IMR-90 (cell line): ENCODE measurements around the gene SIK3. TPM values are rescaled to one million over a fixed set of nuclear protein-coding genes. Genes with fewer than 3 reads are reported as not detected.

Experiments
- ATAC-seq: fragments of 200-7000 bp; cut with Tn5 transposase; 2 replicates; pipeline ENCODE4 v1.9.1; 2020; ENCODE audit warnings: low read depth, mild to moderate bottlenecking, moderate library complexity
- BruUV-seq: library from RNA; stranded (reverse); fragments of 400-500 nt; replicated peaks from 2 replicates; lab custom pipeline; 2021; lab: Mats Ljungman, UMichigan
- CTCF ChIA-PET: fragments of 300-600 bp; formaldehyde crosslinking; extraction: SDS; loops from one replicate; lab custom pipeline; 2021; ENCODE audit warnings: antibody characterized with exemption; lab: Yijun Ruan, JAX
- POLR2A ChIA-PET: fragments of 300-600 bp; sonication (Branson Sonifier 250); formaldehyde crosslinking; loops from one replicate; lab custom pipeline; 2022; ENCODE audit warnings: antibody characterized with exemption; ENCODE audit not compliant: unreplicated experiment; lab: Charles Lee
- DNase-seq: peaks from one replicate; pipeline ENCODE4 v3.0.0; 2013
- H2AFZ ChIP-seq: replicated peaks from 2 replicates; pipeline ENCODE3; 2013; ENCODE audit warnings: low read length, mild to moderate bottlenecking; ENCODE audit not compliant: poor library complexity
- H2AK5ac ChIP-seq: 2 replicates; pipeline ENCODE4 v1.6.1; 2013; ENCODE audit warnings: low read depth, low read length, inconsistent platforms
- H2AK9ac ChIP-seq: replicated peaks from 2 replicates; pipeline ENCODE3; 2013; ENCODE audit warnings: mild to moderate bottlenecking, low read depth, low read length, moderate library complexity; ENCODE audit not compliant: poor library complexity
- H2BK120ac ChIP-seq: 2 replicates; pipeline ENCODE4 v1.6.1; 2013; ENCODE audit warnings: low read depth, low read length, inconsistent platforms
- H2BK15ac ChIP-seq: 3 replicates; pipeline ENCODE4 v1.6.1; 2013; ENCODE audit warnings: low read depth, low read length, inconsistent platforms
- H2BK20ac ChIP-seq: 2 replicates; pipeline ENCODE4 v1.6.1; 2013; ENCODE audit warnings: low read depth, mild to moderate bottlenecking, inconsistent platforms, low read length, moderate library complexity
- H2BK5ac ChIP-seq: 2 replicates; pipeline ENCODE4 v1.6.1; 2013; ENCODE audit warnings: mild to moderate bottlenecking, low read depth, low read length, inconsistent platforms; ENCODE audit not compliant: poor library complexity, severe bottlenecking
- H3K14ac ChIP-seq: replicated peaks from 2 replicates; pipeline ENCODE4 v1.6.1; 2013; ENCODE audit warnings: low read depth, low read length, inconsistent platforms
- H3K18ac ChIP-seq: 2 replicates; pipeline ENCODE4 v1.6.1; 2013; ENCODE audit warnings: low read depth, low read length, control low read depth
- H3K23ac ChIP-seq: 2 replicates; pipeline ENCODE4 v1.6.1; 2013; ENCODE audit warnings: low read depth, low read length, inconsistent platforms
- H3K27ac ChIP-seq: 2 replicates; pipeline ENCODE4 v1.5.1; 2013; ENCODE audit warnings: mild to moderate bottlenecking, control low read depth, low read length; ENCODE audit not compliant: insufficient read depth
- H3K27me3 ChIP-seq: 2 replicates; pipeline ENCODE4 v1.6.1; 2013; ENCODE audit warnings: low read length; ENCODE audit not compliant: control insufficient read depth, insufficient read depth
- H3K36me3 ChIP-seq: 2 replicates; pipeline ENCODE4 v1.6.1; 2013; ENCODE audit warnings: low read length, mixed read lengths; ENCODE audit not compliant: control insufficient read depth, insufficient read depth
- H3K4ac ChIP-seq: 2 replicates; pipeline ENCODE4 v1.6.1; 2013; ENCODE audit warnings: low read depth, low read length, inconsistent platforms
- H3K4me1 ChIP-seq: 2 replicates; pipeline ENCODE4 v1.6.1; 2013; ENCODE audit warnings: low read length, mixed read lengths; ENCODE audit not compliant: control insufficient read depth, insufficient read depth
- H3K4me2 ChIP-seq: 2 replicates; pipeline ENCODE4 v1.6.1; 2013; ENCODE audit warnings: low read depth, mild to moderate bottlenecking, control low read depth, low read length, moderate library complexity
- H3K4me3 ChIP-seq: 2 replicates; pipeline ENCODE4 v1.5.1; 2013; ENCODE audit warnings: low read depth, mild to moderate bottlenecking, control low read depth, low read length, moderate library complexity; ENCODE audit not compliant: insufficient read depth
- H3K56ac ChIP-seq: 2 replicates; pipeline ENCODE4 v1.6.1; 2013; ENCODE audit warnings: low read length, inconsistent platforms; ENCODE audit not compliant: insufficient read depth; ENCODE audit errors: extremely low read depth
- H3K79me1 ChIP-seq, 2 experiments: 2 replicates each; pipeline ENCODE4 v1.6.1; 2013; ENCODE audit warnings: low read length in 2 of 2, inconsistent platforms in 1 of 2, low read depth in 1 of 2
- H3K9ac ChIP-seq: 2 replicates; pipeline ENCODE4 v1.6.1; 2013; ENCODE audit warnings: low read depth, low read length, control low read depth
- H3K9me1 ChIP-seq: 2 replicates; pipeline ENCODE4 v1.6.1; 2013; ENCODE audit warnings: low read length, inconsistent platforms; ENCODE audit not compliant: insufficient read depth
- H3K9me3 ChIP-seq: 2 replicates; pipeline ENCODE4 v1.6.1; 2013; ENCODE audit warnings: low read length; ENCODE audit not compliant: control insufficient read depth, insufficient read depth
- H4K20me1 ChIP-seq: 2 replicates; pipeline ENCODE4 v1.6.1; 2013; ENCODE audit warnings: low read length, inconsistent platforms; ENCODE audit not compliant: insufficient read depth
- H4K5ac ChIP-seq: 2 replicates; pipeline ENCODE4 v1.6.1; 2013; ENCODE audit warnings: mild to moderate bottlenecking, low read depth, low read length, control low read depth
- H4K8ac ChIP-seq, 2 experiments: 2 replicates each; pipeline ENCODE4 v1.6.1; 2013; ENCODE audit warnings: low read depth in 2 of 2, low read length in 2 of 2, control low read depth in 1 of 2, inconsistent platforms in 1 of 2
- H4K91ac ChIP-seq: 2 replicates; pipeline ENCODE4 v1.6.1; 2013; ENCODE audit warnings: low read depth, low read length, inconsistent platforms; ENCODE audit not compliant: insufficient read depth
- CEBPB ChIP-seq: IDR thresholded peaks from 2 replicates; pipeline ENCODE4 v1.6.1; 2012; ENCODE audit warnings: low read depth, low read length, improper control_type of control experiment
- CHD1 ChIP-seq: IDR thresholded peaks from 2 replicates; pipeline ENCODE4 v1.6.1; 2012; ENCODE audit warnings: low read depth, low read length, improper control_type of control experiment
- CTCF ChIP-seq: conservative IDR thresholded peaks from 2 replicates; pipeline ENCODE4 v1.5.1; 2012; ENCODE audit warnings: mild to moderate bottlenecking, low read depth, low read length, improper control_type of control experiment
- ELK1 ChIP-seq: fragments of 150-350 bp; IDR thresholded peaks from 2 replicates; pipeline ENCODE4 v1.6.1; 2016; ENCODE audit warnings: low read depth, mild to moderate bottlenecking, low read length, moderate library complexity, borderline replicate concordance
- MAFK ChIP-seq: IDR thresholded peaks from 2 replicates; pipeline ENCODE4 v1.6.1; 2012; ENCODE audit warnings: low read depth, low read length, improper control_type of control experiment
- MAZ ChIP-seq: IDR thresholded peaks from 2 replicates; pipeline ENCODE4 v1.6.1; 2012; ENCODE audit warnings: low read depth, mild to moderate bottlenecking, low read length, improper control_type of control experiment, moderate library complexity, borderline replicate concordance
- MXI1 ChIP-seq: IDR thresholded peaks from 2 replicates; pipeline ENCODE4 v1.6.1; 2012; ENCODE audit warnings: low read depth, mild to moderate bottlenecking, low read length, moderate library complexity, borderline replicate concordance
- POLR2A ChIP-seq: IDR thresholded peaks from 2 replicates; pipeline ENCODE4 v1.6.1; 2012; ENCODE audit warnings: mild to moderate bottlenecking, low read depth, low read length
- RAD21 ChIP-seq: IDR thresholded peaks from 2 replicates; pipeline ENCODE4 v1.6.1; 2012; ENCODE audit warnings: low read length, improper control_type of control experiment
- RCOR1 ChIP-seq: IDR thresholded peaks from 2 replicates; pipeline ENCODE4 v1.6.1; 2012; ENCODE audit warnings: mild to moderate bottlenecking, low read length, improper control_type of control experiment; ENCODE audit not compliant: insufficient replicate concordance
- RFX5 ChIP-seq: IDR thresholded peaks from 2 replicates; pipeline ENCODE4 v1.8.0; 2012; ENCODE audit warnings: low read depth, mild to moderate bottlenecking, low read length, moderate library complexity
- WGBS, 2 experiments: methylation state at CpG; one replicate each; pipeline versions ENCODE4 v1.1.5 to v1.1.7; 2013; ENCODE audit warnings: missing lambda C conversion rate in 2 of 2; ENCODE audit not compliant: insufficient read length in 1 of 2; ENCODE audit errors: extremely low coverage in 2 of 2; 5-methylcytosine and 5-hydroxymethylcytosine counted together
- dilution Hi-C: fragments of 300-500 bp; cut with HindIII; formaldehyde crosslinking; loops from one replicate; pipeline ENCODE4 v1.14.3; 2018; ENCODE audit warnings: low sequenced_read_pairs; ENCODE audit not compliant: unreplicated experiment
- in situ Hi-C: fragments of 300-500 bp; cut with MboI; formaldehyde crosslinking; loops from 3 replicates; pipeline ENCODE4 v1.14.3; 2019; ENCODE audit warnings: low sequenced_read_pairs, inconsistent platforms, mixed read lengths
- intact Hi-C: fragments of 100-400 bp; cut with micrococcal nuclease; formaldehyde crosslinking; loops from 2 replicates; pipeline ENCODE4 v1.10.0; 2022
- polyA plus RNA-seq, 3 experiments: library from polyadenylated mRNA; depleted of rRNA; stranded (reverse); fragments of >200 nt; gene quantifications; 2 replicates each; pipeline ENCODE4 v1.2.3, GENCODE V29; 2012; ENCODE audit warnings: low replicate concordance in 1 of 3
- total RNA-seq: library from RNA; depleted of rRNA; stranded (reverse); fragments of >200 nt; gene quantifications from 2 replicates; pipeline ENCODE4 v1.2.3, GENCODE V29; 2012

Gene SIK3
- total and polyA plus RNA-seq, 2 of the 4 experiments (the other 2 are of a cell fraction), result 8.2 to 9.1 TPM

DNA sequence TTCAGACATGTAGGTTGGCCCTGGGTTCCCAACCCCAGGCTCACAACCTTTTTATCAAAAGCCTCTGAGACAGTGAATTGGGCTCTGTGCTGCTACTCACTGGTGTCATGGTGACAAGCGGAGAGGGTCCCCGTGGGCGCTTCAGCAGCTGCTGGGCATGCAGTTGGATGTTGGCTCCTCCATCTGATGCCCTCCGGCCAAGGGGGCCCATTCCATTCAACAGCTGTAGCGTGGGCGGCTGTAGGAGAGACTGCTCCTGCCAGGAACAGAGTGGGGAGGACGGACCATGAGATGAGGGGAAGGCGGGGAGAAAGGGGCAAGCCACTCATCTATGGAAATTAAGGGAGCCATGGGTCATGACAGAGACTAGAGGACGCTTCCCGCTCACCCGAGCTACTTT, 224.8 kb downstream of the SIK3 start:
- TF ChIP-seq MAZ (no peak), RFX5 (no peak), RAD21 (no peak), POLR2A (no peak), CTCF (no peak), CEBPB (no peak), CHD1 (no peak), ELK1 (no peak), RCOR1 (no peak), MAFK (no peak), MXI1 (no peak)
- H3K23ac ChIP-seq, result no peak overlapping the region
- H3K9me1 ChIP-seq, result peaks cover 19% of the 10 kb centered on the region
- in situ Hi-C loops (loop anchor here (10.0 kb wide), 1 partner anchor 351 kb away; no protein-coding TSS in a partner anchor), dilution Hi-C loops (no loop called here), intact Hi-C loops (loop anchor here (5.0 kb wide), 1 partner anchor 81 kb away; the partner anchor contains the start of gene APOA5)
- no peak overlapping the region for H4K8ac ChIP-seq
- no TSS peak for BruUV-seq
- no peak overlapping the region for H2AK5ac ChIP-seq
- no peaks in the 10 kb centered on the region for H3K27me3 ChIP-seq
- no peak overlapping the region for H2BK120ac ChIP-seq
- ChIA-PET CTCF (interaction anchor here (2.3 kb wide), 1 partner anchor 232 kb away, joined by 7 read pairs; no protein-coding TSS in a partner anchor), POLR2A (no interaction called here)
- no peak overlapping the region for H3K18ac ChIP-seq
- H2BK5ac ChIP-seq, result no peak overlapping the region
- H3K4me2 ChIP-seq, result no peak overlapping the region
- H3K56ac ChIP-seq, result no peak overlapping the region
- no peaks in the 10 kb centered on the region for H4K20me1 ChIP-seq
- H2AK9ac ChIP-seq, result no peak overlapping the region
- H4K5ac ChIP-seq, result no peak overlapping the region
- H3K4ac ChIP-seq, result no peak overlapping the region
- H3K27ac ChIP-seq, result no peak overlapping the region
- H3K14ac ChIP-seq, result no peak overlapping the region
- H3K4me3 ChIP-seq, result no peak overlapping the region
- no peak overlapping the region for H4K91ac ChIP-seq
- H3K4me1 ChIP-seq, result peaks cover 2% of the 10 kb centered on the region; the same call in 1 of the 2 replicates
- no peak overlapping the region for H2BK20ac ChIP-seq
- no peak for DNase-seq
- no peak for ATAC-seq
- no peak overlapping the region for H2BK15ac ChIP-seq
- H3K9ac ChIP-seq, result no peak overlapping the region
- WGBS, 2 experiments, result 80% methylated on average over 1 of the region's 11 CpGs; no CpG with 5 or more reads in 1 of the 2 experiments
- H3K36me3 ChIP-seq, result peaks cover 32% of the 10 kb centered on the region
- no peaks in the 10 kb centered on the region for H3K9me3 ChIP-seq
- peaks cover 3 to 13% of the 10 kb centered on the region in 2 experiments; a peak in 3 of 4 replicates for H3K79me1 ChIP-seq
- H2AFZ ChIP-seq, result no peak overlapping the region
